ENCODE data around the gene TRIM22. TPM values are rescaled to one million over a fixed set of nuclear protein-coding genes. Genes with fewer than 3 reads are reported as not detected.

The TRIM22 gene, protein sequence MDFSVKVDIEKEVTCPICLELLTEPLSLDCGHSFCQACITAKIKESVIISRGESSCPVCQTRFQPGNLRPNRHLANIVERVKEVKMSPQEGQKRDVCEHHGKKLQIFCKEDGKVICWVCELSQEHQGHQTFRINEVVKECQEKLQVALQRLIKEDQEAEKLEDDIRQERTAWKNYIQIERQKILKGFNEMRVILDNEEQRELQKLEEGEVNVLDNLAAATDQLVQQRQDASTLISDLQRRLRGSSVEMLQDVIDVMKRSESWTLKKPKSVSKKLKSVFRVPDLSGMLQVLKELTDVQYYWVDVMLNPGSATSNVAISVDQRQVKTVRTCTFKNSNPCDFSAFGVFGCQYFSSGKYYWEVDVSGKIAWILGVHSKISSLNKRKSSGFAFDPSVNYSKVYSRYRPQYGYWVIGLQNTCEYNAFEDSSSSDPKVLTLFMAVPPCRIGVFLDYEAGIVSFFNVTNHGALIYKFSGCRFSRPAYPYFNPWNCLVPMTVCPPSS
- 0.39 to 1.9 TPM (median 0.85 TPM) in 5 replicates for total RNA-seq (2022; extraction: Qiagen RNA extraction; ENCODE audit: low read depth)

DNA sequence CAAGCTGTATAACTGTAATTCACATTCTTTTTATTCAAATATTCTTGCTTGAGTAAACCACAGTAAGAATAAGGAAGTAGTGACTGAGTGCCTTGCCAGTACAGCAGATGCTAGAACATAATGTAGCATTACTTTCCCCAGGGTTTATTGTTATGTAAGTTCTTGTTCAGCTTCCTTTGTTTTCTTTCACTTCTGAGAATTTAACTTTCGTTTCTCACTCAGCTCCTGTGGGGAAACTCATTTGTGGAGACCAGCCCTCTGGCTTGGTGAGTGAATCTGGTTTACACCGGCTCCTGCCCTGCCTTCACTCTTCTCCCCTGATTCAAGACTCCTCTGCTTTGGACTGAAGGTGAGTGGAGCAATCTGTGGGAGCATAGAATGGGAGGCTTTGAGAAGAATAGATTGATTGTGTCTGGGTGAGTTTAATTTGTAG, at the start of gene TRIM22:
TRIM22 (plus strand) TSS at position 240 of the 433 bp plus-strand sequence. CDS start 6,443 bp downstream, outside the sequence.

DNA sequence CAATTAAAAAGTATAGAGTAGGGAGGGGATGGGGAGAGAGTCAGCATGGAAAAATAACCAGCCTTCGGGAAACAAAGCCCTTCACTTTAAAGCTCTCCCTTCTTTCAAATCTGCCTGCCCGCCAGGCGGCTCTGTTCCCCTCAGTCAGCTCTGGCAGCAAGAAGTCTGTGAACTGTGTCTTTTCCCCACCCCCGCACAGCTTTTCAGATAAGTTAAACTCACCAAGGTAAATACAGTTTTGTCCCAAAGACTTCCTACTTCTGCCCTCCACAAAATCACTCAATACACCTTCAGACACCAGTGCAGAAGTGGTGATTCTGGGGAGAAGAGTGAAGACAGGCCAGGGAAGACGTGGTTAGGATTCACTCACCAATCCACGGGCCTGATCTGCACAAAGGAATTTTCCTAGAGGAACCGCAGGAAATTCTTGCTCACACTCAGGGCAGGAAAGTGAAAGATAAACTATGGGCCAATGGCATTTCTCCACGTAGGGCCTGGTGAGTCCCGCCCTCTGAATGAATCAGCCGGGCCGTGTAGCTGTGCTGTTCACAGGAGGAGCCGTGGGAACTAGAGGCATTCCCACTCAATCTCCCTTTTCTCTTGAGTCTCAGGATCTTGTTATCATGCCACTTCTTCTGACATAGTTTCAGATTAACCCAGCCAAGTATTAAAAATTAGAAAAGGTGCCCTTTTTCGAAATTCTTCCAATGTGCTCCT, 4.8 kb upstream of the TRIM22 start, which contains the start of gene TRIM5:
TRIM5 (minus strand) TSS at position 429 of the 717 bp plus-strand sequence. CDS start 4,897 bp downstream, outside the sequence.

DNA sequence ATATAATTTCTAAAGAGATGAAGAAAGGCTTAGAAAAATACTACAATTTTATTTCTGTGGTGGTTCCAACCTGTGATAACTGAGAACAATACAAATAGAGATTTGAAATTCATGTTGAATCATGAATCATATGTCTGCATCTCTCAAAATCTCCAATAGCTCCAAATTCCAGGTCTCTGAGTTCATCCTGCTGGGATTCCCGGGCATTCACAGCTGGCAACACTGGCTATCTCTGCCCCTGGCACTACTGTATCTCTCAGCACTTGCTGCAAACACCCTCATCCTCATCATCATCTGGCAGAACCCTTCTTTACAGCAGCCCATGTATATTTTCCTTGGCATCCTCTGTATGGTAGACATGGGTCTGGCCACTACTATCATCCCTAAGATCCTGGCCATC, 46.8 kb downstream of the TRIM22 start, which contains the start of gene OR56B1:
OR56B1 (plus strand) TSS at position 53 of the 400 bp plus-strand sequence; CDS start at position 122, 69 bp downstream.

GRCh38 chr11:5753943-5754342, 64.4 kb downstream of the TRIM22 start, which contains the start of gene OR52N4:
OR52N4 (plus strand) TSS chr11:5754243; CDS start chr11:5754741, 498 bp downstream.

Other genes starting within 250 kb of the TRIM22 start
- not detected in 5 replicates for gene OR51I1, start 248.3 kb upstream of the TRIM22 start, total RNA-seq (2022; extraction: Qiagen RNA extraction; ENCODE audit: low read depth)
- not detected in 5 replicates for gene OR51I2, start 240.5 kb upstream of the TRIM22 start, total RNA-seq (2022; extraction: Qiagen RNA extraction; ENCODE audit: low read depth)
- not detected in 5 replicates for gene OR52D1, start 201.1 kb upstream of the TRIM22 start, total RNA-seq (2022; extraction: Qiagen RNA extraction; ENCODE audit: low read depth)
- gene UBQLN3, start 179.8 kb upstream of the TRIM22 start, total RNA-seq (2022; extraction: Qiagen RNA extraction; ENCODE audit: low read depth), result not detected in 5 replicates
- gene UBQLNL, start 173.1 kb upstream of the TRIM22 start, total RNA-seq (2022; extraction: Qiagen RNA extraction; ENCODE audit: low read depth), result not detected in 5 replicates
- gene OR52H1, start 141.2 kb upstream of the TRIM22 start, total RNA-seq (2022; extraction: Qiagen RNA extraction; ENCODE audit: low read depth), result not detected in 5 replicates
- gene OR52B6, start 108.9 kb upstream of the TRIM22 start, total RNA-seq (2022; extraction: Qiagen RNA extraction; ENCODE audit: low read depth), result not detected in 5 replicates
- gene TRIM6, start 93.2 kb upstream of the TRIM22 start, total RNA-seq (2022; extraction: Qiagen RNA extraction; ENCODE audit: low read depth), result 8.9 to 13.1 TPM (median 12.4 TPM) in 5 replicates
- gene TRIM34, start 64.8 kb upstream of the TRIM22 start, total RNA-seq (2022; extraction: Qiagen RNA extraction; ENCODE audit: low read depth), result 2.7 to 5.1 TPM (median 3.9 TPM) in 5 replicates
- gene TRIM5, start 4.7 kb upstream of the TRIM22 start, total RNA-seq (2022; extraction: Qiagen RNA extraction; ENCODE audit: low read depth), result 11.8 to 13.5 TPM (median 12.2 TPM) in 5 replicates
- gene OR56B1, start 46.7 kb downstream of the TRIM22 start, total RNA-seq (2022; extraction: Qiagen RNA extraction; ENCODE audit: low read depth), result not detected in 5 replicates
- not detected in 5 replicates for gene OR52N4, start 64.5 kb downstream of the TRIM22 start, total RNA-seq (2022; extraction: Qiagen RNA extraction; ENCODE audit: low read depth)
- gene OR52N5, start 93.6 kb downstream of the TRIM22 start, total RNA-seq (2022; extraction: Qiagen RNA extraction; ENCODE audit: low read depth), result not detected in 5 replicates
- not detected in 5 replicates for gene OR52N1, start 101.5 kb downstream of the TRIM22 start, total RNA-seq (2022; extraction: Qiagen RNA extraction; ENCODE audit: low read depth)
- not detected in 5 replicates for gene OR52N2, start 119.1 kb downstream of the TRIM22 start, total RNA-seq (2022; extraction: Qiagen RNA extraction; ENCODE audit: low read depth)
- gene OR52E6, start 152.1 kb downstream of the TRIM22 start, total RNA-seq (2022; extraction: Qiagen RNA extraction; ENCODE audit: low read depth), result not detected in 5 replicates
- not detected in 5 replicates for gene OR52E8, start 167.9 kb downstream of the TRIM22 start, total RNA-seq (2022; extraction: Qiagen RNA extraction; ENCODE audit: low read depth)
- gene OR52E4, start 190.8 kb downstream of the TRIM22 start, total RNA-seq (2022; extraction: Qiagen RNA extraction; ENCODE audit: low read depth), result not detected in 5 replicates
- gene OR52E5, start 203.4 kb downstream of the TRIM22 start, total RNA-seq (2022; extraction: Qiagen RNA extraction; ENCODE audit: low read depth), result not detected in 5 replicates